Measurements from ENCODE around the gene IRF6. TPM values are rescaled to one million over a fixed set of nuclear protein-coding genes. Genes with fewer than 3 reads are reported as not detected.
A peak's percentile ranks its signal among the peaks of the same experiment; 100 is the strongest.

The IRF6 gene
- total RNA-seq, 2 experiments from 2014 or later = not detected

- no TSS peak for BruUV-seq (replicated peaks)
- H4K20me1 ChIP-seq (ENCODE audit: insufficient read depth, low read length) = no peaks in the 10 kb centered on the region
- no peak for DNase-seq (ENCODE audit: low spot score)
- CTCF ChIA-PET (ENCODE audit: unreplicated experiment) = no interaction called here
- H3K4me3 ChIP-seq (ENCODE audit: low read depth, low read length, poor library complexity, severe bottlenecking) = no peak overlapping the region
- intact Hi-C loops (cut with micrococcal nuclease; ENCODE audit: unreplicated experiment) = no loop called here
- H3K27ac ChIP-seq (ENCODE audit: low read depth, low read length, poor library complexity, severe bottlenecking) = no peak overlapping the region
- H3K4me1 ChIP-seq (ENCODE audit: insufficient read depth, low read length, poor library complexity, severe bottlenecking) = peaks cover 49% of the 10 kb centered on the region
- POLR2A ChIA-PET = interaction anchor here (2.4 kb wide), 1 partner anchor 14 kb away, joined by 8 read pairs; the partner anchor contains the start of gene C1orf74
- peaks cover 24% of the 10 kb centered on the region for H3K36me3 ChIP-seq (ENCODE audit: insufficient read depth, low read length)
- H2AFZ ChIP-seq (ENCODE audit: low read length) = no peak overlapping the region
- no peaks in the 10 kb centered on the region for H3K9me3 ChIP-seq (ENCODE audit: low read length)
- TF ChIP-seq EZH2phosphoT487 (IDR thresholded peaks at IDR 0.05; ENCODE audit: borderline replicate concordance, low read depth, low read length) (no peak), CTCF (conservative IDR thresholded peaks at IDR 0.05; ENCODE audit: low read length) (no peak)
- H3K4me2 ChIP-seq (ENCODE audit: low read length) = no peak overlapping the region
- no peaks in the 10 kb centered on the region for H3K9me2 ChIP-seq (ENCODE audit: insufficient read depth, low read length)
- H3K79me2 ChIP-seq (ENCODE audit: insufficient read depth, low read depth, low read length) = no peaks in the 10 kb centered on the region
Observed at GRCh38 chr1:209770636-209771415, 35.1 kb downstream of the IRF6 start.

- TF ChIP-seq EZH2phosphoT487 (IDR thresholded peaks at IDR 0.05; ENCODE audit: borderline replicate concordance, low read depth, low read length) (no peak), CTCF (conservative IDR thresholded peaks at IDR 0.05; ENCODE audit: low read length) (no peak)
- no peaks in the 10 kb centered on the region for H3K79me2 ChIP-seq (ENCODE audit: insufficient read depth, low read depth, low read length)
- peaks cover 17% of the 10 kb centered on the region for H3K36me3 ChIP-seq (ENCODE audit: insufficient read depth, low read length)
- peak overlapping the region; percentile 10 for H3K4me3 ChIP-seq (ENCODE audit: low read depth, low read length, poor library complexity, severe bottlenecking)
- intact Hi-C loops (cut with micrococcal nuclease; ENCODE audit: unreplicated experiment) = no loop called here
- CTCF ChIA-PET (ENCODE audit: unreplicated experiment) = interaction anchor here (1.3 kb wide), 1 partner anchor 13 kb away, joined by 5 read pairs; no protein-coding TSS in a partner anchor
- no TSS peak for BruUV-seq (replicated peaks)
- peaks cover 41% of the 10 kb centered on the region for H3K4me1 ChIP-seq (ENCODE audit: insufficient read depth, low read length, poor library complexity, severe bottlenecking)
- peak overlapping the region; percentile 42 for H3K4me2 ChIP-seq (ENCODE audit: low read length)
- no peaks in the 10 kb centered on the region for H3K9me3 ChIP-seq (ENCODE audit: low read length)
- no peaks in the 10 kb centered on the region for H4K20me1 ChIP-seq (ENCODE audit: insufficient read depth, low read length)
- H3K27ac ChIP-seq (ENCODE audit: low read depth, low read length, poor library complexity, severe bottlenecking) = peak overlapping the region; percentile 63
- no peaks in the 10 kb centered on the region for H3K9me2 ChIP-seq (ENCODE audit: insufficient read depth, low read length)
- H2AFZ ChIP-seq (ENCODE audit: low read length) = 0 out of 2 replicates have a peak overlapping the region, but pooled peaks have one; percentile 16
- DNase-seq (ENCODE audit: low spot score) = no peak
- POLR2A ChIA-PET = interaction anchor here (1.3 to 6.4 kb wide), 3 partner anchors 13 to 15 kb away, joined by 3 to 50 read pairs (median 8); partner anchors contain the start of genes C1orf74 and TRAF3IP3
Observed at GRCh38 chr1:209769971-209770370, 36.0 kb downstream of the IRF6 start.

All from OCI-LY7 (cell line).